SK-N-SH (cell line): ENCODE results near the gene RNASE2.
"Not testable (repeated sequence)": the region's sequence is repeated elsewhere in the genome, so short reads cannot be mapped to it uniquely, and the experiment has no call there.

Experiments
- ELF1 ChIP-seq: IDR thresholded peaks from 2 replicates; pipeline ENCODE4 v1.4.0; 2012
- EZH2phosphoT487 ChIP-seq: fragments of 200-600 bp; sonication (generic); IDR thresholded peaks from 2 replicates; pipeline ENCODE4 v1.6.1; 2017; ENCODE audit warnings: low read depth, mixed run types, mild to moderate bottlenecking, antibody characterized with exemption, moderate library complexity, borderline replicate concordance
- PBX3 ChIP-seq: IDR thresholded peaks from 2 replicates; pipeline ENCODE4; 2012
- RXRA ChIP-seq: IDR thresholded peaks from 2 replicates; pipeline ENCODE4 v1.4.0; 2012; ENCODE audit warnings: low read depth, mild to moderate bottlenecking, borderline replicate concordance
- TAF1 ChIP-seq: IDR thresholded peaks from 2 replicates; pipeline ENCODE4 v1.6.1; 2012; ENCODE audit warnings: low read depth, mild to moderate bottlenecking, low read length, moderate library complexity, borderline replicate concordance
- TF ChIP-seq, protein P1 (sequence below): fragments of 200-600 bp; sonication (generic); IDR thresholded peaks from 2 replicates; pipeline ENCODE4 v1.6.1; 2017; ENCODE audit warnings: antibody characterized with exemption, mild to moderate bottlenecking, moderate library complexity

DNA sequence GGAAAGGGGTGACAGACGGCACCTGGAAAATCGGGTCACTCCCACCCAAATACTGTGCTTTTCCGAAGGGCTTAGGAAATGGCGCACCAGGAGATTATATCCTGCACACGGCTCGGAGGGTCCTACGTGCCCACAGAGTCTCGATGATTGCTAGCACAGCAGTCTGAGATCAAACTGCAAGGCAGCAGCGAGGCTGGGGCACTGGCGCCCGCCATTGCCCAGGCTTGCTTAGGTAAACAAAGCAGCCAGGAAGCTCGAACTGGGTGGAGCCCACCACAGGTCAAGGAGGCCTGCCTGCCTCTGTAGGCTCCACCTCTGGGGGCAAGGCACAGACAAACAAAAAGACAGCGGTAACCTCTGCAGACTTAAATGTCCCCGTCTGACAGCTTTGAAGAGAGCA is 44.5 kb upstream of the RNASE2 start:
- TF ChIP-seq, protein P1, sequence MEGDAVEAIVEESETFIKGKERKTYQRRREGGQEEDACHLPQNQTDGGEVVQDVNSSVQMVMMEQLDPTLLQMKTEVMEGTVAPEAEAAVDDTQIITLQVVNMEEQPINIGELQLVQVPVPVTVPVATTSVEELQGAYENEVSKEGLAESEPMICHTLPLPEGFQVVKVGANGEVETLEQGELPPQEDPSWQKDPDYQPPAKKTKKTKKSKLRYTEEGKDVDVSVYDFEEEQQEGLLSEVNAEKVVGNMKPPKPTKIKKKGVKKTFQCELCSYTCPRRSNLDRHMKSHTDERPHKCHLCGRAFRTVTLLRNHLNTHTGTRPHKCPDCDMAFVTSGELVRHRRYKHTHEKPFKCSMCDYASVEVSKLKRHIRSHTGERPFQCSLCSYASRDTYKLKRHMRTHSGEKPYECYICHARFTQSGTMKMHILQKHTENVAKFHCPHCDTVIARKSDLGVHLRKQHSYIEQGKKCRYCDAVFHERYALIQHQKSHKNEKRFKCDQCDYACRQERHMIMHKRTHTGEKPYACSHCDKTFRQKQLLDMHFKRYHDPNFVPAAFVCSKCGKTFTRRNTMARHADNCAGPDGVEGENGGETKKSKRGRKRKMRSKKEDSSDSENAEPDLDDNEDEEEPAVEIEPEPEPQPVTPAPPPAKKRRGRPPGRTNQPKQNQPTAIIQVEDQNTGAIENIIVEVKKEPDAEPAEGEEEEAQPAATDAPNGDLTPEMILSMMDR, result not testable (repeated sequence)
- TF ChIP-seq RXRA, ELF1, TAF1, PBX3, EZH2phosphoT487: not testable (repeated sequence)
